Gastroesophageal sphincter (tissue), 3 donors: ENCODE measurements around the gene GTPBP1.

Experiments
- POLR2A ChIP-seq, 2 donors: fragments of 450-650 bp; IDR thresholded peaks; one replicate each; pipeline ENCODE4 v1.6.1; 2017; ENCODE audit warnings: antibody characterized with exemption in 2 of 2, mild to moderate bottlenecking in 2 of 2, moderate library complexity in 1 of 2
- TF ChIP-seq, protein P1 (sequence below), 4 experiments: fragments of 200-600 bp in 2 of 4; fragments of 450-650 bp in 2 of 4; sonication (generic) in 1 of 4; IDR thresholded peaks; one replicate each; pipeline ENCODE4 v1.5.1; 2017 to 2019; ENCODE audit warnings: antibody characterized with exemption in 4 of 4, mild to moderate bottlenecking in 2 of 4, moderate library complexity in 2 of 4

DNA sequence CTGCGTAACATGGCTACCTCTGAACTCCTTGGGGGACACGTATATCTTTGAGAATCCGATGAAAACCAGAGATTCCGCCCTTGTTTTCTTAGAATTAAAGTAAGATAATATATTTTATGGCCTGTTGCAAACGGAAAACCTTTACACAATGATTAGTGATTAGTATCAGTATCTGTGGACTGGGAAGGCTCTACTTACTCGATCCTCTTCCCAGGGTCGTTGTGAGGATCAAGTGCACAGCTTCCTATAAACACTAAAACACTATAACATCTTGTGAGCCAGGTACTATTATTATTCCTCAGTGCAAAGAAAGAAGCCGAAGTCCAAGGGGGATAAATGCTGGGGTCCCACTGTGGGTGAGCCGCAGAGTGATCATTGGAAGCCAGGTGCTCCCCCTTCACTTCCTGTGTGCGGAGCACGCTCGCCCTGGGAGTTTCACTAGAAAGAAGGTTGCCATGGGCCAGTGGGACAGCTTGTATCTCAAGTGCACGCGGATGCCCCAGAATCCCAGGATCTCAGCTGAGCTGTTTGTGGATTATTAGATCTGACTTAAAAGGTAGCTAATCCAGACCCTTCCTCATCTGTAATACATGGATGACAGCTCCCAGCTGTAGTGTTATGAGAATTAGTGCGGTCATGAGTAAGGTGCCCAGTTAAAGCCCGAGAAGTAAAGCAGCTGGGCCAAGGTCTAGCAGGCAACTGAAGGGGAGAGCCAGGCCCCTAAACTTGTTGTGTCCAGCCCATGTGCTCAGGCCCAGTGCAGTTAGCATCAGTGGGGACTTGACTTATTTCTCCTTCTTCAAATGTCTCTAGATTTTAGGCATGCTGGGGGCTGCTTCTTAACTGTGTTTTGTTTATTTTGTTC, 48.5 kb upstream of the GTPBP1 start:
- TF ChIP-seq, protein P1, sequence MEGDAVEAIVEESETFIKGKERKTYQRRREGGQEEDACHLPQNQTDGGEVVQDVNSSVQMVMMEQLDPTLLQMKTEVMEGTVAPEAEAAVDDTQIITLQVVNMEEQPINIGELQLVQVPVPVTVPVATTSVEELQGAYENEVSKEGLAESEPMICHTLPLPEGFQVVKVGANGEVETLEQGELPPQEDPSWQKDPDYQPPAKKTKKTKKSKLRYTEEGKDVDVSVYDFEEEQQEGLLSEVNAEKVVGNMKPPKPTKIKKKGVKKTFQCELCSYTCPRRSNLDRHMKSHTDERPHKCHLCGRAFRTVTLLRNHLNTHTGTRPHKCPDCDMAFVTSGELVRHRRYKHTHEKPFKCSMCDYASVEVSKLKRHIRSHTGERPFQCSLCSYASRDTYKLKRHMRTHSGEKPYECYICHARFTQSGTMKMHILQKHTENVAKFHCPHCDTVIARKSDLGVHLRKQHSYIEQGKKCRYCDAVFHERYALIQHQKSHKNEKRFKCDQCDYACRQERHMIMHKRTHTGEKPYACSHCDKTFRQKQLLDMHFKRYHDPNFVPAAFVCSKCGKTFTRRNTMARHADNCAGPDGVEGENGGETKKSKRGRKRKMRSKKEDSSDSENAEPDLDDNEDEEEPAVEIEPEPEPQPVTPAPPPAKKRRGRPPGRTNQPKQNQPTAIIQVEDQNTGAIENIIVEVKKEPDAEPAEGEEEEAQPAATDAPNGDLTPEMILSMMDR (IDR thresholded peaks at IDR 0.05) = no peak
- no peak for TF ChIP-seq POLR2A (IDR thresholded peaks at IDR 0.05)
